Neural cell (in vitro differentiated cells): ENCODE measurements around the gene MUC3A. TPM values are rescaled to one million over a fixed set of nuclear protein-coding genes. Genes with fewer than 3 reads are reported as not detected.
"Not testable (repeated sequence)": the region's sequence is repeated elsewhere in the genome, so short reads cannot be mapped to it uniquely, and the experiment has no call there.

Source experiments
- H2AFZ ChIP-seq: fragments of 200-600, 300-800 bp; sonication (generic), shearing (Covaris generic); 2 replicates; pipeline ENCODE4 v1.6.0; 2014; ENCODE audit warnings: low read depth, mild to moderate bottlenecking, antibody characterized with exemption, low read length, moderate library complexity
- H3F3A ChIP-seq: fragments of 200-600 bp; shearing (Covaris generic); 2 replicates; pipeline ENCODE4 v1.6.1; 2016; ENCODE audit warnings: mild to moderate bottlenecking, moderate library complexity, mixed read lengths, antibody characterized with exemption, low read length; ENCODE audit not compliant: insufficient read depth, poor library complexity, severe bottlenecking
- H3K27ac ChIP-seq: fragments of 200-600, 300-800 bp; sonication (generic), shearing (Covaris generic); 2 replicates; pipeline ENCODE4 v1.5.1; 2014; ENCODE audit warnings: mild to moderate bottlenecking, low read length, moderate library complexity
- H3K27me3 ChIP-seq: fragments of 300-800, 200-600 bp; sonication (generic), shearing (Covaris generic); 2 replicates; pipeline ENCODE4 v1.6.0; 2014; ENCODE audit warnings: mild to moderate bottlenecking, low read depth, low read length, moderate library complexity; ENCODE audit not compliant: insufficient read depth
- H3K36me3 ChIP-seq: fragments of 300-800, 200-600 bp; sonication (generic), shearing (Covaris generic); 2 replicates; pipeline ENCODE4 v1.5.1; 2014; ENCODE audit warnings: mild to moderate bottlenecking, antibody characterized with exemption, low read length, moderate library complexity; ENCODE audit not compliant: insufficient read depth
- H3K4me2 ChIP-seq: fragments of 300-800, 200-600 bp; sonication (generic), shearing (Covaris generic); 2 replicates; pipeline ENCODE4 v1.6.0; 2014; ENCODE audit warnings: mild to moderate bottlenecking, low read length
- H3K4me3 ChIP-seq: fragments of 300-800, 200-600 bp; sonication (generic), shearing (Covaris generic); 2 replicates; pipeline ENCODE4 v1.5.1; 2014; ENCODE audit warnings: mild to moderate bottlenecking, low read length, moderate library complexity
- H3K79me2 ChIP-seq: fragments of 200-600 bp; shearing (Covaris generic); replicated peaks from 2 replicates; pipeline ENCODE4 v1.6.0; 2014; ENCODE audit warnings: mild to moderate bottlenecking, low read length, moderate library complexity; ENCODE audit not compliant: insufficient read depth
- H3K9ac ChIP-seq: fragments of 300-800, 200-600 bp; sonication (generic), shearing (Covaris generic); 2 replicates; pipeline ENCODE4 v1.6.1; 2016; ENCODE audit warnings: mild to moderate bottlenecking, low read length, mixed read lengths
- H3K9me2 ChIP-seq: fragments of 200-600 bp; shearing (Covaris generic); 2 replicates; pipeline ENCODE4 v1.6.1; 2016; ENCODE audit warnings: mild to moderate bottlenecking, low read length, mixed read lengths; ENCODE audit not compliant: insufficient read depth
- H3K9me3 ChIP-seq: fragments of 200-600, 300-800 bp; sonication (generic), shearing (Covaris generic); 2 replicates; pipeline ENCODE4 v1.6.1; 2016; ENCODE audit warnings: mild to moderate bottlenecking, mixed run types, low read length, moderate library complexity, mixed read lengths
- H4K20me1 ChIP-seq: fragments of 200-600 bp; shearing (Covaris generic); 2 replicates; pipeline ENCODE4 v1.6.1; 2016; ENCODE audit warnings: mild to moderate bottlenecking, mixed run types; ENCODE audit not compliant: insufficient read depth
- CTCF ChIP-seq: fragments of 450-650 bp; IDR thresholded peaks from 2 replicates; pipeline ENCODE4 v1.5.1; 2014; ENCODE audit warnings: antibody characterized with exemption, mild to moderate bottlenecking, moderate library complexity; ENCODE audit not compliant: poor library complexity, severe bottlenecking
- EP300 ChIP-seq: fragments of 450-650 bp; conservative IDR thresholded peaks from 2 replicates; pipeline ENCODE4 v1.6.1; 2014; ENCODE audit warnings: antibody characterized with exemption, mild to moderate bottlenecking, moderate library complexity; ENCODE audit not compliant: poor library complexity, severe bottlenecking
- EZH2 ChIP-seq: fragments of 200-600, 300-800 bp; shearing (Covaris generic), sonication (generic); IDR thresholded peaks from 2 replicates; pipeline ENCODE4 v1.6.1; 2014; ENCODE audit warnings: antibody characterized with exemption, low read length, borderline replicate concordance, mild to moderate bottlenecking; ENCODE audit not compliant: insufficient read depth, poor library complexity, severe bottlenecking
- MXI1 ChIP-seq: fragments of 450-650 bp; conservative IDR thresholded peaks from 2 replicates; pipeline ENCODE4 v1.6.1; 2014; ENCODE audit warnings: antibody characterized with exemption, mild to moderate bottlenecking; ENCODE audit not compliant: poor library complexity, severe bottlenecking
- POLR2AphosphoS5 ChIP-seq: IDR thresholded peaks from 2 replicates; pipeline ENCODE4 v1.6.1; 2012
- RAD21 ChIP-seq: fragments of 450-650 bp; conservative IDR thresholded peaks from 2 replicates; pipeline ENCODE4 v1.6.1; 2014; ENCODE audit warnings: antibody characterized with exemption, mild to moderate bottlenecking, moderate library complexity
- REST ChIP-seq: IDR thresholded peaks from 2 replicates; pipeline ENCODE4 v1.6.1; 2012; ENCODE audit warnings: borderline replicate concordance
- SMC3 ChIP-seq: fragments of 450-650 bp; conservative IDR thresholded peaks from 2 replicates; pipeline ENCODE4 v1.6.1; 2014; ENCODE audit warnings: antibody characterized with exemption, mild to moderate bottlenecking, moderate library complexity; ENCODE audit not compliant: poor library complexity
- TAF1 ChIP-seq: IDR thresholded peaks from 2 replicates; pipeline ENCODE4 v1.6.1; 2012; ENCODE audit warnings: low read depth
- polyA plus RNA-seq: library from polyadenylated mRNA; depleted of rRNA; stranded (reverse); fragments of >200 nt; gene quantifications from 2 replicates; pipeline ENCODE4 v1.2.3, GENCODE V29; 2014

MUC3A gene
- polyA plus RNA-seq, 1 donor from 2014 or later = not detected

DNA sequence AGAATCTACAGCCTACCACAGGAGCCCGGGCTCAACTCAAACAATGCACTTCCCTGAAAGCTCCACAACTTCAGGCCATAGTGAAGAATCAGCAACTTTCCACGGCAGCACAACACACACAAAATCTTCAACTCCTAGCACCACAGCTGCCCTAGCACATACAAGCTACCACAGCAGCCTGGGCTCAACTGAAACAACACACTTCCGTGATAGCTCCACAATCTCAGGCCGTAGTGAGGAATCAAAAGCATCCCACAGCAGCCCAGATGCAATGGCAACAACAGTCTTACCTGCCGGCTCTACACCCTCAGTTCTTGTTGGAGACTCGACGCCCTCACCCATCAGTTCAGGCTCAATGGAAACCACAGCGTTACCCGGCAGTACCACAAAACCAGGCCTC lies 42.3 kb downstream of the MUC3A start:
- H3K4me3 ChIP-seq = no peak overlapping the region
- no peak overlapping the region for H3K4me2 ChIP-seq
- H4K20me1 ChIP-seq = no peaks in the 10 kb centered on the region
- no peaks in the 10 kb centered on the region for H3K27me3 ChIP-seq
- H2AFZ ChIP-seq = no peak overlapping the region
- no peaks in the 10 kb centered on the region for H3K9me2 ChIP-seq
- H3K9me3 ChIP-seq = no peaks in the 10 kb centered on the region
- TF ChIP-seq REST (no peak), EP300 (no peak), POLR2AphosphoS5 (no peak), SMC3 (no peak), CTCF (no peak), EZH2 (no peak), TAF1 (no peak), MXI1 (no peak), RAD21 (no peak)
- no peak overlapping the region for H3K9ac ChIP-seq
- no peaks in the 10 kb centered on the region for H3F3A ChIP-seq
- H3K36me3 ChIP-seq = no peaks in the 10 kb centered on the region
- no peak overlapping the region for H3K27ac ChIP-seq
- H3K79me2 ChIP-seq = no peaks in the 10 kb centered on the region

GRCh38 chr7:100992280-100992679 lies 42.9 kb downstream of the MUC3A start:
- H3K27me3 ChIP-seq, H4K20me1 ChIP-seq, H3F3A ChIP-seq, H3K9me2 ChIP-seq, H3K9ac ChIP-seq, H3K4me3 ChIP-seq, H2AFZ ChIP-seq, H3K4me2 ChIP-seq, H3K9me3 ChIP-seq, H3K27ac ChIP-seq, H3K36me3 ChIP-seq, H3K79me2 ChIP-seq: not testable (repeated sequence)

GRCh38 chr7:100994671-100995070 lies 45.3 kb downstream of the MUC3A start:
- H3K27me3 ChIP-seq, H2AFZ ChIP-seq, H3K9me3 ChIP-seq: not testable (repeated sequence)

DNA sequence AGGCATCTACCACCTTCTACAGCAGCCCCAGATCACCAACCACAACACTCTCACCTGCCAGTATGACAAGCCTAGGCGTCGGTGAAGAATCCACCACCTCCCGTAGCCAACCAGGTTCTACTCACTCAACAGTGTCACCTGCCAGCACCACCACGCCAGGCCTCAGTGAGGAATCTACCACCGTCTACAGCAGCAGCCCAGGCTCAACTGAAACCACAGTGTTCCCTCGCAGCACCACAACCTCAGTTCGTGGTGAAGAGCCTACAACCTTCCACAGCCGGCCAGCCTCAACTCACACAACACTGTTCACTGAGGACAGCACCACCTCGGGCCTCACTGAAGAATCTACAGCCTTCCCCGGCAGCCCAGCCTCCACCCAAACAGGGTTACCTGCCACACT lies 49.2 kb downstream of the MUC3A start:
- not testable (repeated sequence) for H3K27me3 ChIP-seq, H4K20me1 ChIP-seq, H3K4me3 ChIP-seq, H2AFZ ChIP-seq, H3K9me2 ChIP-seq, H3K36me3 ChIP-seq, H3K9me3 ChIP-seq, H3K79me2 ChIP-seq, H3K27ac ChIP-seq, H3F3A ChIP-seq, H3K9ac ChIP-seq, H3K4me2 ChIP-seq

More at GRCh38 chr7:100994671-100995070, 45.3 kb downstream of the MUC3A start:
- not testable (repeated sequence) for H3K27ac ChIP-seq, H3K4me3 ChIP-seq, H4K20me1 ChIP-seq, H3K9ac ChIP-seq, H3F3A ChIP-seq, H3K4me2 ChIP-seq, H3K36me3 ChIP-seq, H3K79me2 ChIP-seq, H3K9me2 ChIP-seq

GRCh38 chr7:100999334-100999733 lies 50.0 kb downstream of the MUC3A start:
- H3K27ac ChIP-seq, H3K4me2 ChIP-seq, H3K9me2 ChIP-seq, H3K9me3 ChIP-seq, H3F3A ChIP-seq, H3K27me3 ChIP-seq, H3K79me2 ChIP-seq, H2AFZ ChIP-seq, H3K9ac ChIP-seq, H3K36me3 ChIP-seq, H3K4me3 ChIP-seq, H4K20me1 ChIP-seq: not testable (repeated sequence)
